HCT116 (cell line): Measurements from ENCODE around the gene NFIB. TPM values are rescaled to one million over a fixed set of nuclear protein-coding genes. Genes with fewer than 3 reads are reported as not detected.

Source experiments
- ATAC-seq: fragments of 200-7000 bp; cut with Tn5 transposase; 2 replicates; pipeline ENCODE4 v1.9.1; 2020; ENCODE audit warnings: mild to moderate bottlenecking, moderate library complexity
- BruUV-seq: library from RNA; stranded (reverse); fragments of 400-500 nt; replicated peaks from 2 replicates; lab custom pipeline; 2021; lab: Mats Ljungman, UMichigan
- CTCF ChIA-PET: fragments of 300-600 bp; sonication (Branson Sonifier 250); formaldehyde crosslinking; loops from one replicate; lab custom pipeline; 2021; ENCODE audit warnings: antibody characterized with exemption; lab: Charles Lee
- POLR2A ChIA-PET: fragments of 300-600, 350-600 bp; sonication (Branson Sonifier 250); formaldehyde crosslinking; loops from one replicate; lab custom pipeline; 2021; ENCODE audit warnings: antibody characterized with exemption; lab: Charles Lee
- RAD21 ChIA-PET, 2 experiments: fragments of 300-600 bp; sonication (Branson Sonifier 250); formaldehyde crosslinking; loops; one replicate each; lab custom pipeline; 2023; ENCODE audit warnings: low total read pairs in 2 of 2; ENCODE audit not compliant: uncharacterized antibody in 2 of 2, unreplicated experiment in 2 of 2, low non-redundant PET in 1 of 2; lab: Charles Lee
- DNase-seq: peaks from one replicate; pipeline ENCODE4 v3.0.0-alpha.2; 2010; ENCODE audit warnings: low read depth, low spot score
- H2AFZ ChIP-seq: fragments of 200-600 bp; shearing (Covaris generic), sonication (generic); 2 replicates; pipeline ENCODE4 v1.6.1; 2017; ENCODE audit warnings: low read depth, mixed run types, mixed read lengths, antibody characterized with exemption, low read length; ENCODE audit not compliant: poor library complexity, severe bottlenecking
- H3K27ac ChIP-seq: 2 replicates; pipeline ENCODE4 v1.5.1; 2012; ENCODE audit warnings: low read depth, low read length
- H3K27me3 ChIP-seq: fragments of 200-600 bp; sonication (generic); 2 replicates; pipeline ENCODE4 v1.6.1; 2016; ENCODE audit warnings: mixed run types, low read length, mixed read lengths; ENCODE audit not compliant: insufficient read depth
- H3K36me3 ChIP-seq, 2 experiments: fragments of 200-500 bp in 1 of 2; fragments of 200-600 bp in 1 of 2; sonication (Bioruptor generic) in 1 of 2; sonication (generic) in 1 of 2; 2 replicates each; pipeline versions ENCODE4 v1.5.1 to v1.6.1; 2014 to 2016; ENCODE audit warnings: low read length in 2 of 2, inconsistent platforms in 1 of 2, mixed read lengths in 1 of 2, mixed run types in 1 of 2; ENCODE audit not compliant: insufficient read depth in 2 of 2, control insufficient read depth in 1 of 2
- H3K4me1 ChIP-seq, 2 experiments: fragments of 200-600 bp in 1 of 2; sonication (generic) in 1 of 2; 2 replicates each; pipeline versions ENCODE4 v1.5.1 to v1.6.1; 2012 to 2017; ENCODE audit warnings: low read length in 2 of 2, inconsistent platforms in 1 of 2, mild to moderate bottlenecking in 1 of 2, mixed read lengths in 1 of 2, mixed run types in 1 of 2, moderate library complexity in 1 of 2; ENCODE audit not compliant: insufficient read depth in 2 of 2, control insufficient read depth in 1 of 2
- H3K4me2 ChIP-seq: fragments of 200-600 bp; sonication (generic); 2 replicates; pipeline ENCODE4 v1.6.1; 2017; ENCODE audit warnings: mixed run types, low read length, mixed read lengths
- H3K4me3 ChIP-seq, 2 experiments: fragments of 200-600 bp in 1 of 2; sonication (generic) in 1 of 2; replicated peaks in 1 of 2; 2 replicates each; pipeline ENCODE4 v1.5.1; 2011 to 2016; ENCODE audit warnings: low read length in 2 of 2, control low read depth in 1 of 2, low read depth in 1 of 2, mild to moderate bottlenecking in 1 of 2, mixed read lengths in 1 of 2, mixed run types in 1 of 2
- H3K79me2 ChIP-seq: fragments of 200-600 bp; sonication (generic); 2 replicates; pipeline ENCODE4 v1.6.1; 2017; ENCODE audit warnings: mild to moderate bottlenecking, mixed run types, low read length, moderate library complexity, mixed read lengths; ENCODE audit not compliant: insufficient read depth
- H3K9ac ChIP-seq: fragments of 200-600 bp; sonication (generic); 2 replicates; pipeline ENCODE4 v1.6.1; 2016; ENCODE audit warnings: low read length, mixed read lengths
- H3K9me2 ChIP-seq: fragments of 200-600 bp; sonication (generic), shearing (Covaris generic); 2 replicates; pipeline ENCODE4 v1.6.1; 2017; ENCODE audit warnings: mixed run types, mild to moderate bottlenecking, moderate library complexity; ENCODE audit not compliant: insufficient read depth
- H3K9me3 ChIP-seq, 2 experiments: fragments of 200-500 bp in 1 of 2; fragments of 200-600 bp in 1 of 2; sonication (Bioruptor generic) in 1 of 2; sonication (generic) in 1 of 2; 2 replicates each; pipeline ENCODE4 v1.6.1; 2014 to 2017; ENCODE audit warnings: low read length in 2 of 2, mixed read lengths in 2 of 2, inconsistent platforms in 1 of 2, low read depth in 1 of 2, mild to moderate bottlenecking in 1 of 2, mixed run types in 1 of 2, moderate library complexity in 1 of 2; ENCODE audit not compliant: control insufficient read depth in 1 of 2, insufficient read depth in 1 of 2
- H4K20me1 ChIP-seq: fragments of 200-600 bp; sonication (generic), shearing (Covaris generic); 2 replicates; pipeline ENCODE4 v1.6.1; 2017; ENCODE audit warnings: mixed run types, mild to moderate bottlenecking, moderate library complexity; ENCODE audit not compliant: insufficient read depth
- CEBPB ChIP-seq: IDR thresholded peaks from 2 replicates; pipeline ENCODE4 v1.6.1; 2012; ENCODE audit warnings: low read depth
- ELF1 ChIP-seq: IDR thresholded peaks from 2 replicates; pipeline ENCODE4 v1.6.1; 2012; ENCODE audit warnings: low read depth, borderline replicate concordance
- EZH2phosphoT487 ChIP-seq: fragments of 200-600 bp; IDR thresholded peaks from 2 replicates; pipeline ENCODE4 v1.6.1; 2018; ENCODE audit warnings: antibody characterized with exemption, borderline replicate concordance
- FOSL1 ChIP-seq: IDR thresholded peaks from 2 replicates; pipeline ENCODE4 v1.6.1; 2012; ENCODE audit warnings: low read depth
- JUND ChIP-seq: IDR thresholded peaks from 2 replicates; pipeline ENCODE4 v1.6.1; 2012
- POLR2A ChIP-seq: IDR thresholded peaks from 2 replicates; pipeline ENCODE4 v1.7.0; 2011; ENCODE audit warnings: borderline replicate concordance; ENCODE audit not compliant: insufficient read depth, insufficient read length; ENCODE audit errors: extremely low read depth
- POLR2AphosphoS5 ChIP-seq: IDR thresholded peaks from 2 replicates; pipeline ENCODE4 v1.6.1; 2011; ENCODE audit warnings: mild to moderate bottlenecking, low read depth, low read length, moderate library complexity
- RAD21 ChIP-seq: IDR thresholded peaks from 2 replicates; pipeline ENCODE4 v1.6.1; 2012; ENCODE audit warnings: low read depth, mild to moderate bottlenecking
- SP1 ChIP-seq: IDR thresholded peaks from 2 replicates; pipeline ENCODE4 v1.6.1; 2012; ENCODE audit warnings: low read depth
- YY1 ChIP-seq: IDR thresholded peaks from 2 replicates; pipeline ENCODE4 v1.6.1; 2011; ENCODE audit warnings: low read length, low read depth, moderate library complexity, mild to moderate bottlenecking; ENCODE audit not compliant: insufficient replicate concordance; ENCODE audit errors: extremely low read depth
- intact Hi-C: fragments of 100-400 bp; cut with micrococcal nuclease; formaldehyde crosslinking; loops from 2 replicates; pipeline ENCODE4 v1.10.0; 2022
- total RNA-seq: library from RNA; stranded (reverse); gene quantifications from one replicate; pipeline ENCODE4 v1.2.1, GENCODE V29; 2021; ENCODE audit not compliant: unreplicated experiment
- TF ChIP-seq, protein P1 (sequence below): IDR thresholded peaks from 2 replicates; pipeline ENCODE4 v1.6.1; 2012
- TF ChIP-seq, protein P2 (sequence below), 3 experiments: fragments of 200-600 bp in 1 of 3; sonication (generic) in 1 of 3; IDR thresholded peaks in 2 of 3; conservative IDR thresholded peaks in 1 of 3; 2 replicates each; pipeline ENCODE4 v1.5.1; 2012 to 2017; ENCODE audit warnings: low read depth in 2 of 3, low read length in 2 of 3, antibody characterized with exemption in 1 of 3, borderline replicate concordance in 1 of 3, control low read depth in 1 of 3, mild to moderate bottlenecking in 1 of 3, mixed read lengths in 1 of 3, mixed run types in 1 of 3, moderate library complexity in 1 of 3; ENCODE audit not compliant: insufficient read depth in 1 of 3
- TF ChIP-seq, protein P3 (sequence below): IDR thresholded peaks from 2 replicates; pipeline ENCODE4 v1.6.1; 2012
- TF ChIP-seq, protein P4 (sequence below): IDR thresholded peaks from 2 replicates; pipeline ENCODE4 v1.6.1; 2011; ENCODE audit warnings: mild to moderate bottlenecking, low read length, moderate library complexity; ENCODE audit not compliant: insufficient replicate concordance; ENCODE audit errors: extremely low read depth

The NFIB gene
- total RNA-seq, 1 experiment from 2014 or later, result 6.6 TPM

DNA sequence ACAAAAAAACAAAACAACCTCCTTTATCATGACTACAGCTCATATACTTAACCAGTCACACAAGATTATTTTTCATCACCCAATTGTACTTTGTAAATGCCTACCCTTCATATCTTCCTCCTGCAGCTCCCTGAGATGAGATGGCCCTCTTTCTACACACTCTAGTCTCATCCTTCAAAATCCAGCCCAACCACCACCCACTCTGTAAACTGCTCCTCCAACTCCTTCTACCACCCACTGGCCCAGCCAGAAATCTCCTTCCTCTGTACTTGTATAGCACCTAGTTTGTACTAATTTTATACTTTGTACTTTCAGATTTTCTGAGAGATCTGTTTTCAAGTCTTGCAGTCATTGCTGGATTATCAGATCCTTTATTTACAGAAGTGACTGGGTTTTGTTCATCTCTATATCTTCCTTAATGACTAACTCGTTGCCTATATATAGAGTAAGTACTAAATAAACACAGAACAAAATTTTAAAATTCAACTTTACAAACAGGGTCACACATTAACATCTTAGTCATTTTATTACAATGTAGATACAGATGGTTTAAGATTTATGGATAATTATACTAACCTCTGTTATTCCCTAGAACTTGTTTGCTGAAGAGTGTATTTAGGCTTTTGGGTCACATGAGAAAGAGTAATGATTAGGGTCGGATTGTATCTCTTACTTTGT, 155.7 kb downstream of the NFIB start:
- H3K9me2 ChIP-seq, result no peaks in the 10 kb centered on the region
- no peaks in the 10 kb centered on the region for H3K27me3 ChIP-seq
- CTCF ChIA-PET, result no interaction called here

DNA sequence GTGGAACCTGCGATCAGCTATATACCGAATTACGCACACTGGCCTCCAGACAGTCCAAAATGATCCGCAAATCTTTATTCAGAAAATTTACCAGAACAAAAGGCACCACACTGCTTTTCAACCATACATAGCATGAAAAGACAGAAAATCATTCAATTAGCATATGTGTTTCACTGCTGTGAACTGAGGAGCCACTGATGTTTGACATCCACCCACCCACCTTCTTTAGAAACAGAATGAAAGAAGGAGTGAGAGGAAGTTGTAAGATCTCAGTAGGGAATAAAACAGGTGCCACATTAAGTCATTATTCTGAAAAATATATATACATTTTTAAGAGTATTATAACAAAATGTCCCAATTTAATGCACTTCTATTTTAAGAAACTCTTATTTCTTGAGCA, 156.8 kb downstream of the NFIB start:
- Histone ChIP-seq H4K20me1 (no peaks in the 10 kb centered on the region), H3K79me2 (no peaks in the 10 kb centered on the region), H3K4me1 (no peaks in the 10 kb centered on the region), H3K27ac (no peak overlapping the region), H3K27me3 (no peaks in the 10 kb centered on the region), H3K9me3 (no peaks in the 10 kb centered on the region), H3K4me2 (no peak overlapping the region), H3K36me3 (no peaks in the 10 kb centered on the region), H2AFZ (no peak overlapping the region), H3K9ac (no peak overlapping the region), H3K9me2 (no peaks in the 10 kb centered on the region), H3K4me3 (no peak overlapping the region)
- ChIA-PET RAD21 (no interaction called here), CTCF (no interaction called here), POLR2A (no interaction called here)
- ATAC-seq (no peak), DNase-seq (no peak)
- intact Hi-C loops, result no loop called here
- BruUV-seq, result no TSS peak
- TF ChIP-seq, protein P1, sequence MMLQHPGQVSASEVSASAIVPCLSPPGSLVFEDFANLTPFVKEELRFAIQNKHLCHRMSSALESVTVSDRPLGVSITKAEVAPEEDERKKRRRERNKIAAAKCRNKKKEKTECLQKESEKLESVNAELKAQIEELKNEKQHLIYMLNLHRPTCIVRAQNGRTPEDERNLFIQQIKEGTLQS, result no peak
- TF ChIP-seq POLR2A, result no peak
- no peak for TF ChIP-seq CEBPB
- TF ChIP-seq, protein P2, sequence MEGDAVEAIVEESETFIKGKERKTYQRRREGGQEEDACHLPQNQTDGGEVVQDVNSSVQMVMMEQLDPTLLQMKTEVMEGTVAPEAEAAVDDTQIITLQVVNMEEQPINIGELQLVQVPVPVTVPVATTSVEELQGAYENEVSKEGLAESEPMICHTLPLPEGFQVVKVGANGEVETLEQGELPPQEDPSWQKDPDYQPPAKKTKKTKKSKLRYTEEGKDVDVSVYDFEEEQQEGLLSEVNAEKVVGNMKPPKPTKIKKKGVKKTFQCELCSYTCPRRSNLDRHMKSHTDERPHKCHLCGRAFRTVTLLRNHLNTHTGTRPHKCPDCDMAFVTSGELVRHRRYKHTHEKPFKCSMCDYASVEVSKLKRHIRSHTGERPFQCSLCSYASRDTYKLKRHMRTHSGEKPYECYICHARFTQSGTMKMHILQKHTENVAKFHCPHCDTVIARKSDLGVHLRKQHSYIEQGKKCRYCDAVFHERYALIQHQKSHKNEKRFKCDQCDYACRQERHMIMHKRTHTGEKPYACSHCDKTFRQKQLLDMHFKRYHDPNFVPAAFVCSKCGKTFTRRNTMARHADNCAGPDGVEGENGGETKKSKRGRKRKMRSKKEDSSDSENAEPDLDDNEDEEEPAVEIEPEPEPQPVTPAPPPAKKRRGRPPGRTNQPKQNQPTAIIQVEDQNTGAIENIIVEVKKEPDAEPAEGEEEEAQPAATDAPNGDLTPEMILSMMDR (IDR thresholded peaks at IDR 0.05 in 2 of 3, conservative IDR thresholded peaks at IDR 0.05 in 1 of 3; ENCODE audit: borderline replicate concordance in 1 of 3, insufficient read depth in 1 of 3, low read depth in 2 of 3, low read length in 2 of 3), result no peak
- no peak for TF ChIP-seq YY1
- TF ChIP-seq ELF1, result no peak
- TF ChIP-seq EZH2phosphoT487, result no peak
- TF ChIP-seq JUND, result no peak
- no peak for TF ChIP-seq RAD21
- no peak for TF ChIP-seq POLR2AphosphoS5
- TF ChIP-seq SP1, result no peak
- TF ChIP-seq, protein P3, sequence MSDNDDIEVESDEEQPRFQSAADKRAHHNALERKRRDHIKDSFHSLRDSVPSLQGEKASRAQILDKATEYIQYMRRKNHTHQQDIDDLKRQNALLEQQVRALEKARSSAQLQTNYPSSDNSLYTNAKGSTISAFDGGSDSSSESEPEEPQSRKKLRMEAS, result no peak
- no peak for TF ChIP-seq FOSL1
- TF ChIP-seq, protein P4, sequence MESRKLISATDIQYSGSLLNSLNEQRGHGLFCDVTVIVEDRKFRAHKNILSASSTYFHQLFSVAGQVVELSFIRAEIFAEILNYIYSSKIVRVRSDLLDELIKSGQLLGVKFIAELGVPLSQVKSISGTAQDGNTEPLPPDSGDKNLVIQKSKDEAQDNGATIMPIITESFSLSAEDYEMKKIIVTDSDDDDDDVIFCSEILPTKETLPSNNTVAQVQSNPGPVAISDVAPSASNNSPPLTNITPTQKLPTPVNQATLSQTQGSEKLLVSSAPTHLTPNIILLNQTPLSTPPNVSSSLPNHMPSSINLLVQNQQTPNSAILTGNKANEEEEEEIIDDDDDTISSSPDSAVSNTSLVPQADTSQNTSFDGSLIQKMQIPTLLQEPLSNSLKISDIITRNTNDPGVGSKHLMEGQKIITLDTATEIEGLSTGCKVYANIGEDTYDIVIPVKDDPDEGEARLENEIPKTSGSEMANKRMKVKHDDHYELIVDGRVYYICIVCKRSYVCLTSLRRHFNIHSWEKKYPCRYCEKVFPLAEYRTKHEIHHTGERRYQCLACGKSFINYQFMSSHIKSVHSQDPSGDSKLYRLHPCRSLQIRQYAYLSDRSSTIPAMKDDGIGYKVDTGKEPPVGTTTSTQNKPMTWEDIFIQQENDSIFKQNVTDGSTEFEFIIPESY, result no peak

More for the DNA sequence above, 155.7 kb downstream of the NFIB start:
- DNase-seq, result no peak
- RAD21 ChIA-PET, result no interaction called here
- TF ChIP-seq POLR2A (no peak), FOSL1 (no peak), ELF1 (no peak), SP1 (no peak)
- TF ChIP-seq, all 23 proteins: peak for 0
- no peak overlapping the region for H3K4me3 ChIP-seq
- no peaks in the 10 kb centered on the region for H3K36me3 ChIP-seq
- H3K79me2 ChIP-seq, result no peaks in the 10 kb centered on the region
- no peaks in the 10 kb centered on the region for H4K20me1 ChIP-seq
- no TSS peak for BruUV-seq
- H3K4me1 ChIP-seq, result no peaks in the 10 kb centered on the region
- intact Hi-C loops, result no loop called here
- H3K27ac ChIP-seq, result no peak overlapping the region
- no peak overlapping the region for H3K9ac ChIP-seq
- no peak for ATAC-seq
- no peak overlapping the region for H2AFZ ChIP-seq
- POLR2A ChIA-PET, result no interaction called here
- no peaks in the 10 kb centered on the region for H3K9me3 ChIP-seq
- no peak overlapping the region for H3K4me2 ChIP-seq
